Fibroblast of lung (primary cell): ENCODE data around the gene ZCCHC12. TPM values are rescaled to one million over a fixed set of nuclear protein-coding genes. Genes with fewer than 3 reads are reported as not detected.

ENCODE experiments used
- DNase-seq, 2 donors: peaks; one replicate each; pipeline versions ENCODE4 v3.0.0 to v3.0.0-alpha.2; 2010; ENCODE audit warnings: low read depth in 2 of 2
- H2AFZ ChIP-seq: 2 replicates; pipeline ENCODE4 v1.5.1; 2012; ENCODE audit warnings: low read length, control low read depth, inconsistent platforms
- H3K27ac ChIP-seq: 2 replicates; pipeline ENCODE4 v1.5.1; 2011; ENCODE audit warnings: low read length, control low read depth; ENCODE audit not compliant: insufficient read depth
- H3K27me3 ChIP-seq: 2 replicates; pipeline ENCODE4 v1.5.1; 2011; ENCODE audit warnings: mild to moderate bottlenecking, low read length; ENCODE audit not compliant: control insufficient read depth, insufficient read depth
- H3K36me3 ChIP-seq: 2 replicates; pipeline ENCODE4 v1.5.1; 2011; ENCODE audit warnings: low read length; ENCODE audit not compliant: control insufficient read depth, insufficient read depth
- H3K4me1 ChIP-seq: 2 replicates; pipeline ENCODE4 v1.5.1; 2011; ENCODE audit warnings: low read length; ENCODE audit not compliant: control insufficient read depth, insufficient read depth; ENCODE audit errors: extremely low read depth
- H3K4me2 ChIP-seq: 2 replicates; pipeline ENCODE4 v1.5.1; 2011; ENCODE audit warnings: low read length, control low read depth; ENCODE audit not compliant: insufficient read depth; ENCODE audit errors: extremely low read depth
- H3K4me3 ChIP-seq, 4 experiments: fragments of 200-600 bp in 1 of 4; sonication (generic) in 1 of 4; replicated peaks in 1 of 4; 2 replicates each; pipeline ENCODE4 v1.5.1; 2011 to 2016; ENCODE audit warnings: low read length in 4 of 4, low read depth in 3 of 4, mild to moderate bottlenecking in 3 of 4, control low read depth in 2 of 4, inconsistent platforms in 1 of 4, mixed read lengths in 1 of 4; ENCODE audit not compliant: insufficient read depth in 1 of 4; ENCODE audit errors: control extremely low read depth in 1 of 4
- H3K79me2 ChIP-seq: 2 replicates; pipeline ENCODE4 v1.5.1; 2012; ENCODE audit warnings: mild to moderate bottlenecking, low read length, inconsistent platforms; ENCODE audit not compliant: control insufficient read depth, insufficient read depth
- H3K9ac ChIP-seq: 2 replicates; pipeline ENCODE4 v1.5.1; 2011; ENCODE audit warnings: mild to moderate bottlenecking, low read length, control low read depth; ENCODE audit not compliant: insufficient read depth
- H3K9me3 ChIP-seq: 2 replicates; pipeline ENCODE4 v1.5.1; 2012; ENCODE audit warnings: low read depth, low read length; ENCODE audit not compliant: control insufficient read depth, insufficient read depth
- H4K20me1 ChIP-seq: 2 replicates; pipeline ENCODE4 v1.5.1; 2011; ENCODE audit warnings: low read length; ENCODE audit not compliant: control insufficient read depth, insufficient read depth; ENCODE audit errors: extremely low read depth
- CTCF ChIP-seq, 2 donors: IDR thresholded peaks in 1 of 2; conservative IDR thresholded peaks in 1 of 2; 1 replicate in 1 of 2; 2 replicates in 1 of 2; pipeline ENCODE4 v1.5.1; 2011 to 2012; ENCODE audit warnings: low read length in 2 of 2, control low read depth in 1 of 2, inconsistent platforms in 1 of 2, low read depth in 1 of 2, mild to moderate bottlenecking in 1 of 2
- EZH2 ChIP-seq: IDR thresholded peaks from 2 replicates; pipeline ENCODE4 v1.5.1; 2012; ENCODE audit warnings: low read length, control low read depth, mild to moderate bottlenecking; ENCODE audit errors: missing control alignments
- polyA plus RNA-seq, 2 donors: library from polyadenylated mRNA; depleted of rRNA in 1 of 2; stranded (reverse) in 1 of 2; unstranded in 1 of 2; fragments of >200 nt; gene quantifications; 2 replicates each; pipeline ENCODE4 v1.2.1, GENCODE V29; 2011 to 2012; ENCODE audit warnings: missing spikeins in 1 of 2
- total RNA-seq: library from RNA; depleted of rRNA; stranded (reverse); fragments of >200 nt; gene quantifications from 2 replicates; pipeline ENCODE4 v1.2.1, GENCODE V29; 2014

ZCCHC12 gene
- total and polyA plus RNA-seq, 2 donors (not counting 1 experiment from before 2014, with no cell fraction given) = under 0.01 TPM; not detected in 1

GRCh38 chrX:118861338-118861737 lies 37.7 kb downstream of the ZCCHC12 start:
- Histone ChIP-seq H3K9me3 (no peaks in the 10 kb centered on the region), H3K79me2 (no peaks in the 10 kb centered on the region), H3K4me3 (no peak overlapping the region), H3K36me3 (no peaks in the 10 kb centered on the region), H3K4me2 (no peak overlapping the region), H3K27ac (no peak overlapping the region), H3K27me3 (no peaks in the 10 kb centered on the region), H3K4me1 (no peaks in the 10 kb centered on the region), H2AFZ (no peak overlapping the region), H4K20me1 (no peaks in the 10 kb centered on the region), H3K9ac (no peak overlapping the region)
- TF ChIP-seq CTCF (conservative IDR thresholded peaks at IDR 0.05 in 1 of 2, IDR thresholded peaks at IDR 0.05 in 1 of 2; ENCODE audit: low read depth in 1 of 2, low read length in 2 of 2) = no peak
- no peak for TF ChIP-seq EZH2
- no peak for DNase-seq

GRCh38 chrX:118862091-118862490 lies 38.5 kb downstream of the ZCCHC12 start:
- H3K79me2 ChIP-seq = no peaks in the 10 kb centered on the region
- DNase-seq = no peak
- no peaks in the 10 kb centered on the region for H3K36me3 ChIP-seq
- H3K27me3 ChIP-seq = no peaks in the 10 kb centered on the region
- H3K9ac ChIP-seq = no peak overlapping the region
- no peaks in the 10 kb centered on the region for H4K20me1 ChIP-seq
- H2AFZ ChIP-seq = no peak overlapping the region
- TF ChIP-seq CTCF (conservative IDR thresholded peaks at IDR 0.05 in 1 of 2, IDR thresholded peaks at IDR 0.05 in 1 of 2; ENCODE audit: low read depth in 1 of 2, low read length in 2 of 2) (no peak), EZH2 (no peak)
- H3K4me1 ChIP-seq = no peaks in the 10 kb centered on the region
- H3K4me3 ChIP-seq = no peak overlapping the region
- no peak overlapping the region for H3K4me2 ChIP-seq
- no peak overlapping the region for H3K27ac ChIP-seq
- no peaks in the 10 kb centered on the region for H3K9me3 ChIP-seq

- Histone ChIP-seq H3K79me2 (no peaks in the 10 kb centered on the region), H3K27me3 (no peaks in the 10 kb centered on the region), H3K4me3 (no peak overlapping the region), H3K9ac (no peak overlapping the region), H3K4me1 (no peaks in the 10 kb centered on the region), H4K20me1 (no peaks in the 10 kb centered on the region), H3K9me3 (no peaks in the 10 kb centered on the region), H2AFZ (no peak overlapping the region), H3K36me3 (no peaks in the 10 kb centered on the region), H3K27ac (no peak overlapping the region), H3K4me2 (no peak overlapping the region)
- TF ChIP-seq EZH2 = no peak
- no peak for TF ChIP-seq CTCF (conservative IDR thresholded peaks at IDR 0.05 in 1 of 2, IDR thresholded peaks at IDR 0.05 in 1 of 2; ENCODE audit: low read depth in 1 of 2, low read length in 2 of 2)
- no peak for DNase-seq
Measured at GRCh38 chrX:118862979-118863378, 39.4 kb downstream of the ZCCHC12 start.
